HL-60 (cell line): Measurements from ENCODE around the gene ARHGEF37.
A peak's percentile ranks its signal among the peaks of the same experiment; 100 is the strongest.

Experiments
- DNase-seq, 2 experiments: peaks; one replicate each; pipeline ENCODE4 v3.0.0-alpha.2; 2010 to 2020; ENCODE audit warnings: low read depth in 1 of 2, low spot score in 1 of 2
- H3K27ac ChIP-seq: fragments of 250-450 bp; sonication (Bioruptor Pico); replicated peaks from 2 replicates; pipeline ENCODE4 v1.5.1; 2020; ENCODE audit warnings: mild to moderate bottlenecking, moderate library complexity
- H3K27me3 ChIP-seq: fragments of 250-450 bp; sonication (Bioruptor Pico); 2 replicates; pipeline ENCODE4 v1.5.1; 2021; ENCODE audit warnings: mild to moderate bottlenecking, moderate library complexity; ENCODE audit not compliant: insufficient read depth, poor library complexity, severe bottlenecking
- H3K4me3 ChIP-seq: replicated peaks from 2 replicates; pipeline ENCODE4 v1.5.1; 2011; ENCODE audit warnings: mild to moderate bottlenecking, control low read depth, low read length; ENCODE audit not compliant: insufficient read depth
- CTCF ChIP-seq: IDR thresholded peaks from one replicate; pipeline ENCODE4 v1.5.1; 2011; ENCODE audit warnings: low read length, control low read depth, inconsistent platforms; ENCODE audit not compliant: insufficient read depth
- GABPA ChIP-seq: IDR thresholded peaks from 2 replicates; pipeline ENCODE4 v1.6.1; 2012; ENCODE audit warnings: low read depth
- POLR2AphosphoS5 ChIP-seq: IDR thresholded peaks from 2 replicates; pipeline ENCODE4 v1.6.1; 2012; ENCODE audit warnings: low read depth
- REST ChIP-seq: IDR thresholded peaks from 2 replicates; pipeline ENCODE4 v1.6.1; 2012; ENCODE audit warnings: low read depth; ENCODE audit not compliant: insufficient replicate concordance
- SPI1 ChIP-seq: IDR thresholded peaks from 2 replicates; pipeline ENCODE4 v1.6.1; 2012; ENCODE audit warnings: low read depth, mild to moderate bottlenecking, borderline replicate concordance

The ARHGEF37 gene

DNA sequence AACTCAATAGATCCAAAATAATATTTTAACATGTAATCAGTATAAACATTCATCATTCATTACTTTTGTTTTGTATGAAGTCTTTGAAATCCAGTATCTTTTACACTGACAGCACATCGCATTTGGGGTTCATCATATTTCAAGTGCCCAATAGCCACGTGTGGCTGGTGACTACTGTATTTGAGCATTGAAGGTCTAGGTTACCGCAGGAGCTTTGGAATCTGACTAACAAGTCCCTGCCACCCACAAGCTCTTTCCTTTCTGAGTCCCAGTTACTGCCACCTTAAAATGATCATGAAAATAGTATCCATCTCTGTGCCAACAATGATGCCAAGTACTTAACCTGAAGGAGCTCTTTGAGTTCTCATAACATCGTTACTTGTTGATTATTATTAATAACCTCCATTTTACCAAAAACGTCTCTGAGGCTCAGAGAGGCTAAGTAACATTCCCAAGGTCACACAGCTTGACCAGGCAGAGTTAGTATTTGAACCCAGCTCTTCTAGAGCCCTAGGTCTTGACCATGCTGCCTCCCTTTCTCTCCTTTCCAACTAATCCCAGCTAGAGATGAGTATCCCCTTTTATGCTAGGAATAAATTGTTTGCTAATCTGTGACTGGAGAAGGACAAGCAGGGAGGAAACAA lies 24.2 kb downstream of the ARHGEF37 start:
- TF ChIP-seq CTCF, result no peak
- no peak for TF ChIP-seq GABPA
- no peak for TF ChIP-seq SPI1
- no peak for TF ChIP-seq REST
- TF ChIP-seq POLR2AphosphoS5, result no peak
- DNase-seq, result no peak
- Histone ChIP-seq H3K27ac (no peak overlapping the region), H3K4me3 (no peak overlapping the region), H3K27me3 (no peaks in the 10 kb centered on the region)

GRCh38 chr5:149605998-149606724 lies 24.9 kb downstream of the ARHGEF37 start:
- no peak for TF ChIP-seq REST
- no peak for TF ChIP-seq POLR2AphosphoS5
- TF ChIP-seq SPI1, result peak; percentile 1; the same call in 1 of the 2 replicates
- H3K27ac ChIP-seq, result no peak overlapping the region
- DNase-seq, result no peak
- no peak overlapping the region for H3K4me3 ChIP-seq
- no peaks in the 10 kb centered on the region for H3K27me3 ChIP-seq

- DNase-seq, result no peak
- TF ChIP-seq CTCF, result no peak
- no peak overlapping the region for H3K4me3 ChIP-seq
- H3K27ac ChIP-seq, result no peak overlapping the region
- H3K27me3 ChIP-seq, result no peaks in the 10 kb centered on the region
Measured at GRCh38 chr5:149608936-149609545, 27.7 kb downstream of the ARHGEF37 start.

GRCh38 chr5:149609640-149610219 lies 28.4 kb downstream of the ARHGEF37 start:
- DNase-seq, result no peak
- Histone ChIP-seq H3K4me3 (no peak overlapping the region), H3K27ac (no peak overlapping the region), H3K27me3 (no peaks in the 10 kb centered on the region)
- TF ChIP-seq REST (no peak), POLR2AphosphoS5 (no peak), CTCF (no peak), SPI1 (no peak), GABPA (no peak)
